Measurements from ENCODE around the gene PRPF40B.
A peak's percentile ranks its signal among the peaks of the same experiment; 100 is the strongest.
"Not testable (repeated sequence)": the region's sequence is repeated elsewhere in the genome, so short reads cannot be mapped to it uniquely, and the experiment has no call there.

The PRPF40B gene

GRCh38 chr12:49609059-49609874 lies 14.1 kb upstream of the PRPF40B start:
- DNase-seq (ENCODE audit: low spot score) = no peak

GRCh38 chr12:49609875-49610154 lies 13.5 kb upstream of the PRPF40B start:
- DNase-seq (ENCODE audit: low spot score) = no peak

- DNase-seq (ENCODE audit: low spot score) = not testable (repeated sequence)
Observed at GRCh38 chr12:49610785-49611184, 12.6 kb upstream of the PRPF40B start.

GRCh38 chr12:49612210-49612609 lies 11.2 kb upstream of the PRPF40B start:
- no peak for DNase-seq (ENCODE audit: low spot score)

GRCh38 chr12:49615725-49616124 lies 7.6 kb upstream of the PRPF40B start:
- no peak for DNase-seq (ENCODE audit: low spot score)

GRCh38 chr12:49616533-49617219 lies 6.7 kb upstream of the PRPF40B start:
- no peak for DNase-seq (ENCODE audit: low spot score)

GRCh38 chr12:49618576-49618975 lies 4.8 kb upstream of the PRPF40B start:
- DNase-seq (ENCODE audit: low spot score) = no peak

- no peak for DNase-seq (ENCODE audit: low spot score)
Observed at GRCh38 chr12:49619286-49619685, 4.1 kb upstream of the PRPF40B start.

- no peak for DNase-seq (ENCODE audit: low spot score)
Observed at GRCh38 chr12:49621651-49622500, 1.5 kb upstream of the PRPF40B start.

- peak; percentile 61 for DNase-seq (ENCODE audit: low spot score)
Observed at GRCh38 chr12:49622501-49623141, 740 bp upstream of the PRPF40B start.

GRCh38 chr12:49624921-49625577 lies 1.7 kb downstream of the PRPF40B start:
- no peak for DNase-seq (ENCODE audit: low spot score)

GRCh38 chr12:49626169-49626835 lies 2.9 kb downstream of the PRPF40B start:
- peak; percentile 20 for DNase-seq (ENCODE audit: low spot score)

GRCh38 chr12:49626836-49627235 lies 3.5 kb downstream of the PRPF40B start:
- DNase-seq (ENCODE audit: low spot score) = no peak

GRCh38 chr12:49627752-49628360 lies 4.5 kb downstream of the PRPF40B start:
- no peak for DNase-seq (ENCODE audit: low spot score)

- no peak for DNase-seq (ENCODE audit: low spot score)
Observed at GRCh38 chr12:49631336-49631907, 8.1 kb downstream of the PRPF40B start.

GRCh38 chr12:49632401-49632800 lies 9.0 kb downstream of the PRPF40B start:
- DNase-seq (ENCODE audit: low spot score) = no peak

GRCh38 chr12:49632986-49633702 lies 9.8 kb downstream of the PRPF40B start:
- DNase-seq (ENCODE audit: low spot score) = no peak

- no peak for DNase-seq (ENCODE audit: low spot score)
Observed at GRCh38 chr12:49633703-49634345, 10.5 kb downstream of the PRPF40B start.

GRCh38 chr12:49635036-49635435 lies 11.7 kb downstream of the PRPF40B start:
- DNase-seq (ENCODE audit: low spot score) = no peak

All from CD4-positive, alpha-beta T cell treated with Interleukin-15 for 4 hours (primary cell).